PC-3 (cell line): Measurements from ENCODE around the gene STOML3. TPM values are rescaled to one million over a fixed set of nuclear protein-coding genes. Genes with fewer than 3 reads are reported as not detected.

ENCODE experiments used
- ATAC-seq: fragments of 200-7000 bp; cut with Tn5 transposase; 2 replicates; pipeline ENCODE4 v1.9.1; 2020; ENCODE audit warnings: mild to moderate bottlenecking, moderate library complexity
- Bru-seq: library from RNA; stranded (reverse); fragments of 400-500 nt; gene quantifications from one replicate; lab custom pipeline; 2021; lab: Mats Ljungman, UMichigan
- BruChase-seq, 2 experiments: library from RNA; stranded (reverse); fragments of 400-500 nt; gene quantifications; one replicate each; lab custom pipeline; 2021; lab: Mats Ljungman, UMichigan
- BruUV-seq: library from RNA; stranded (reverse); fragments of 400-500 nt; replicated peaks from 2 replicates; lab custom pipeline; 2021; lab: Mats Ljungman, UMichigan
- CTCF ChIA-PET: fragments of 300-600 bp; sonication (Branson Sonifier 250); formaldehyde crosslinking; loops from one replicate; lab custom pipeline; 2022; ENCODE audit warnings: antibody characterized with exemption; lab: Charles Lee
- POLR2A ChIA-PET: fragments of 300-600 bp; sonication (Branson Sonifier 250); formaldehyde crosslinking; loops from one replicate; lab custom pipeline; 2022; ENCODE audit warnings: antibody characterized with exemption; ENCODE audit not compliant: unreplicated experiment; lab: Charles Lee
- DNase-seq: peaks from one replicate; pipeline ENCODE4 v3.0.0-alpha.2; 2015
- H2AFZ ChIP-seq: fragments of 300-600 bp; sonication (generic); 2 replicates; pipeline ENCODE4 v1.6.0; 2016; ENCODE audit warnings: antibody characterized with exemption, low read length
- H3F3A ChIP-seq: fragments of 300-600 bp; sonication (generic); one replicate; pipeline ENCODE4 v1.6.0; 2017; ENCODE audit warnings: antibody characterized with exemption, low read length, control low read depth, mild to moderate bottlenecking; ENCODE audit not compliant: unreplicated experiment
- H3K27ac ChIP-seq: fragments of 300-600 bp; sonication (generic); 2 replicates; pipeline ENCODE4 v1.5.1; 2016; ENCODE audit warnings: mild to moderate bottlenecking, low read length
- H3K27me3 ChIP-seq: fragments of 300-600 bp; sonication (generic); 2 replicates; pipeline ENCODE4 v1.6.1; 2016; ENCODE audit warnings: low read length, mixed read lengths
- H3K36me3 ChIP-seq: fragments of 300-600 bp; sonication (generic); 2 replicates; pipeline ENCODE4 v1.6.1; 2016; ENCODE audit warnings: low read depth, mixed run types, low read length, mixed read lengths
- H3K4me1 ChIP-seq: fragments of 300-600 bp; sonication (generic); 2 replicates; pipeline ENCODE4 v1.5.1; 2016; ENCODE audit warnings: low read length; ENCODE audit not compliant: insufficient read depth
- H3K4me2 ChIP-seq: fragments of 300-600 bp; sonication (generic); 2 replicates; pipeline ENCODE4 v1.6.0; 2016; ENCODE audit warnings: low read length
- H3K4me3 ChIP-seq: fragments of 300-600 bp; sonication (generic); 2 replicates; pipeline ENCODE4 v1.5.1; 2016; ENCODE audit warnings: mild to moderate bottlenecking, low read length, mixed read lengths
- H3K79me2 ChIP-seq: fragments of 300-600 bp; sonication (generic); 2 replicates; pipeline ENCODE4 v1.6.1; 2017; ENCODE audit warnings: low read length, mixed read lengths
- H3K9ac ChIP-seq: fragments of 300-600 bp; sonication (generic); 2 replicates; pipeline ENCODE4 v1.6.0; 2016; ENCODE audit warnings: mild to moderate bottlenecking, low read length
- H3K9me2 ChIP-seq: fragments of 300-600 bp; sonication (generic); replicated peaks from 2 replicates; pipeline ENCODE4 v1.6.1; 2016; ENCODE audit warnings: mixed run types, low read length, mixed read lengths
- H3K9me3 ChIP-seq: fragments of 300-600 bp; sonication (generic); 2 replicates; pipeline ENCODE4 v1.6.1; 2016; ENCODE audit warnings: low read length, mixed read lengths
- H4K20me1 ChIP-seq: fragments of 300-600 bp; sonication (generic); 2 replicates; pipeline ENCODE4 v1.6.1; 2016; ENCODE audit warnings: low read length, mixed read lengths
- EZH2 ChIP-seq: fragments of 300-600 bp; sonication (generic); IDR thresholded peaks from one replicate; pipeline ENCODE4 v1.6.1; 2017; ENCODE audit warnings: antibody characterized with exemption, mild to moderate bottlenecking, low read length; ENCODE audit not compliant: unreplicated experiment
- EZH2phosphoT487 ChIP-seq: fragments of 300-600 bp; sonication (generic); IDR thresholded peaks from 2 replicates; pipeline ENCODE4 v1.6.1; 2018; ENCODE audit warnings: mild to moderate bottlenecking, antibody characterized with exemption, low read length, borderline replicate concordance
- intact Hi-C: fragments of 100-400 bp; cut with micrococcal nuclease; formaldehyde crosslinking; loops from 2 replicates; pipeline ENCODE4 v1.9.0; 2023
- long read RNA-seq: library from polyadenylated mRNA; unstranded; transcript quantifications from one replicate; pipeline ENCODE4 v2.0.0, GENCODE V29; 2021; ENCODE audit not compliant: unreplicated experiment
- total RNA-seq: library from RNA; depleted of rRNA; stranded (reverse); fragments of >200 nt; gene quantifications from 2 replicates; pipeline ENCODE4 v1.2.3, GENCODE V29; 2014; rRNA removed
- TF ChIP-seq, protein P1 (sequence below): fragments of 300-600 bp; sonication (generic); conservative IDR thresholded peaks from 2 replicates; pipeline ENCODE4 v1.5.1; 2017; ENCODE audit warnings: antibody characterized with exemption, low read depth, mild to moderate bottlenecking, low read length

The STOML3 gene
- not detected in 2 replicates for total RNA-seq
- Bru-seq, nascent RNA, result percentile 10 among the genes with signal in this experiment
- BruChase-seq, experiment 1, labeled RNA remaining after a 6-hour chase, result percentile 9 among the genes with signal in this experiment
- BruChase-seq, experiment 2, labeled RNA remaining after a 2-hour chase, result percentile 11 among the genes with signal in this experiment
- long read RNA-seq, result 0 reads

GRCh38 chr13:38990693-38991092, at the start of gene STOML3:
STOML3 (minus strand) TSS chr13:38990831; CDS start chr13:38990721, 110 bp downstream.
- ATAC-seq, result no peak
- CTCF ChIA-PET, result no interaction called here
- BruUV-seq, result no TSS peak

DNA sequence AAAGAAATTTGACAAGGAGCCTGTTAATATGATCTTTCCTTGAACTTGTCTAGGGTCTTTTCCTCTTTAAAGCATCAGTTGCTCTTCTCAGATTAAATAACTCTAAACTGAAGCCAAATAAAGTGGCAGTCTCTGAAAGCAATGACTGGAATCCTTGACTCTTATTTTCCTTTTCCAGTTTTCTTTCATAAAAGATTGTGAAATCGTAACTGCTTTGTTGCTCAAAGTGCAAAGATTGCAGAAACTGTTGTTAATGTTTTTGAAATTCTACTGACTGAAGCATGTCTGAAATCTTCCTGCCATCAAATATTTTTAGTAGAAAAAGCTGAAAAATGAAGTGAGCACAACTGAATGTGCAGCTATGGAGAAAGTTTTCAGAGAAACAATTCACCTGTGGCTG, 49.6 kb upstream of the STOML3 start:
- peak overlapping the region; percentile 100 for H3K4me2 ChIP-seq
- H3K27me3 ChIP-seq, result no peaks in the 10 kb centered on the region
- intact Hi-C loops, result no loop called here
- no peak overlapping the region for H3K27ac ChIP-seq
- H3K4me1 ChIP-seq, result peaks cover 17% of the 10 kb centered on the region
- H3F3A ChIP-seq, result no peaks in the 10 kb centered on the region
- ATAC-seq (no peak), DNase-seq (no peak)
- no peaks in the 10 kb centered on the region for H3K9me3 ChIP-seq
- ChIA-PET POLR2A (no interaction called here), CTCF (no interaction called here)
- no TSS peak for BruUV-seq
- H3K9ac ChIP-seq, result no peak overlapping the region
- peaks cover 15% of the 10 kb centered on the region for H4K20me1 ChIP-seq
- H3K4me3 ChIP-seq, result peak overlapping the region; percentile 28; the same call in 1 of the 2 replicates
- no peaks in the 10 kb centered on the region for H3K36me3 ChIP-seq
- H2AFZ ChIP-seq, result no peak overlapping the region
- H3K9me2 ChIP-seq, result no peaks in the 10 kb centered on the region
- H3K79me2 ChIP-seq, result peaks cover 44% of the 10 kb centered on the region
- TF ChIP-seq EZH2 (no peak), EZH2phosphoT487 (no peak)
- TF ChIP-seq, protein P1, sequence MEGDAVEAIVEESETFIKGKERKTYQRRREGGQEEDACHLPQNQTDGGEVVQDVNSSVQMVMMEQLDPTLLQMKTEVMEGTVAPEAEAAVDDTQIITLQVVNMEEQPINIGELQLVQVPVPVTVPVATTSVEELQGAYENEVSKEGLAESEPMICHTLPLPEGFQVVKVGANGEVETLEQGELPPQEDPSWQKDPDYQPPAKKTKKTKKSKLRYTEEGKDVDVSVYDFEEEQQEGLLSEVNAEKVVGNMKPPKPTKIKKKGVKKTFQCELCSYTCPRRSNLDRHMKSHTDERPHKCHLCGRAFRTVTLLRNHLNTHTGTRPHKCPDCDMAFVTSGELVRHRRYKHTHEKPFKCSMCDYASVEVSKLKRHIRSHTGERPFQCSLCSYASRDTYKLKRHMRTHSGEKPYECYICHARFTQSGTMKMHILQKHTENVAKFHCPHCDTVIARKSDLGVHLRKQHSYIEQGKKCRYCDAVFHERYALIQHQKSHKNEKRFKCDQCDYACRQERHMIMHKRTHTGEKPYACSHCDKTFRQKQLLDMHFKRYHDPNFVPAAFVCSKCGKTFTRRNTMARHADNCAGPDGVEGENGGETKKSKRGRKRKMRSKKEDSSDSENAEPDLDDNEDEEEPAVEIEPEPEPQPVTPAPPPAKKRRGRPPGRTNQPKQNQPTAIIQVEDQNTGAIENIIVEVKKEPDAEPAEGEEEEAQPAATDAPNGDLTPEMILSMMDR, result no peak

More at GRCh38 chr13:38990693-38991092, at the start of gene STOML3:
- no peak within 1 kb of the TSS for H3K27ac ChIP-seq
- no peak within 1 kb of the TSS for H2AFZ ChIP-seq
- no peaks in the 10 kb centered on the region for H3F3A ChIP-seq
- no peaks in the 10 kb centered on the region for H3K9me3 ChIP-seq
- no peaks in the 10 kb centered on the region for H3K27me3 ChIP-seq
- H3K79me2 ChIP-seq, result no peaks in the 10 kb centered on the region
- no peaks in the 10 kb centered on the region for H3K36me3 ChIP-seq
- no peak within 1 kb of the TSS for H3K4me2 ChIP-seq
- POLR2A ChIA-PET, result no interaction called here
- no peak within 1 kb of the TSS for H3K9ac ChIP-seq
- DNase-seq, result no peak
- intact Hi-C loops, result no loop called here
- no peaks in the 10 kb centered on the region for H3K4me1 ChIP-seq
- H3K9me2 ChIP-seq, result no peaks in the 10 kb centered on the region
- TF ChIP-seq EZH2phosphoT487, result no peak
- TF ChIP-seq EZH2, result no peak
- TF ChIP-seq, protein P1, result no peak
- no peak within 1 kb of the TSS for H3K4me3 ChIP-seq
- no peaks in the 10 kb centered on the region for H4K20me1 ChIP-seq

DNA sequence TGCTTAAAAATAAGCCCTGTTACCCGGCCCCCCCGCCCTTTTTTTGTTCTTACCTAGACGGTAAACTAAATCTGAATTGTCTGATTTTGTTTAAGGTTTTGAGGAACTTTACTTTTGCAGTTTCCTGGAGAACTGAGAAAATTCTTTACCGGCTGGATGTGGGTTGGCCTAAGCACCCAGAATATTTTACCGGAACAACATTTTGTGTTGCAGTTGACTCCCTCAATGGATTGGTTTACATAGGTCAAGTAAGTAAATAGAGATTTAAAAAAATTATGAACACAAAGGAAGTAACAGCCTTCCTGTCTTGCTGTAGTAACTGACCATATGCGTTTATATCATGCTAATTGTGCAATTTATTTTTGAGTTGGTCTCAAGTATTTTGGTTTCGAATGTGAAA, 48.4 kb upstream of the STOML3 start:
- H3K27ac ChIP-seq, result no peak overlapping the region
- H2AFZ ChIP-seq, result peak overlapping the region; percentile 100
- H3K9me2 ChIP-seq, result no peaks in the 10 kb centered on the region
- H3F3A ChIP-seq, result no peaks in the 10 kb centered on the region
- TF ChIP-seq EZH2phosphoT487 (no peak), EZH2 (no peak)
- TF ChIP-seq, protein P1, result no peak
- DNase-seq (no peak), ATAC-seq (peak; percentile 26; the same call in 1 of the 2 replicates)
- POLR2A ChIA-PET, result no interaction called here
- peaks cover 19% of the 10 kb centered on the region for H4K20me1 ChIP-seq
- H3K27me3 ChIP-seq, result no peaks in the 10 kb centered on the region
- H3K9me3 ChIP-seq, result no peaks in the 10 kb centered on the region
- H3K9ac ChIP-seq, result peak overlapping the region; percentile 88
- no peaks in the 10 kb centered on the region; the same call in 1 of the 2 replicates for H3K36me3 ChIP-seq
- intact Hi-C loops, result no loop called here
- CTCF ChIA-PET, result no interaction called here
- peak overlapping the region; percentile 98 for H3K4me3 ChIP-seq
- H3K4me2 ChIP-seq, result peak overlapping the region; percentile 100
- peaks cover 19% of the 10 kb centered on the region for H3K4me1 ChIP-seq
- H3K79me2 ChIP-seq, result peaks cover 56% of the 10 kb centered on the region
- no TSS peak for BruUV-seq
